HG03521 (cell line): Measurements from ENCODE around the gene CTNNBIP1.
"Not testable (repeated sequence)": the region's sequence is repeated elsewhere in the genome, so short reads cannot be mapped to it uniquely, and the experiment has no call there.

Experiments
- ATAC-seq: cut with Tn5 transposase; IDR thresholded peaks from one replicate; pipeline ENCODE4 v1.9.1; 2021; ENCODE audit warnings: mild to moderate bottlenecking, moderate library complexity; ENCODE audit not compliant: unreplicated experiment

CTNNBIP1 gene

GRCh38 chr1:9811239-9811966 is 98.7 kb downstream of the CTNNBIP1 start:
- ATAC-seq = no peak

- ATAC-seq = no peak
Observed at GRCh38 chr1:9809100-9809510, 101.0 kb downstream of the CTNNBIP1 start.

- ATAC-seq = no peak
Observed at GRCh38 chr1:9808459-9808858, 101.6 kb downstream of the CTNNBIP1 start.

- ATAC-seq = no peak
Observed at GRCh38 chr1:9807541-9807940, 102.5 kb downstream of the CTNNBIP1 start.

- not testable (repeated sequence) for ATAC-seq
Observed at GRCh38 chr1:9805972-9806371, 104.1 kb downstream of the CTNNBIP1 start.

GRCh38 chr1:9805006-9805508 is 105.0 kb downstream of the CTNNBIP1 start:
- no peak for ATAC-seq

- not testable (repeated sequence) for ATAC-seq
Observed at GRCh38 chr1:9803003-9803918, 106.8 kb downstream of the CTNNBIP1 start.

- no peak for ATAC-seq
Observed at GRCh38 chr1:9801909-9802308, 108.2 kb downstream of the CTNNBIP1 start.
